MV-4-11 (cell line): ENCODE data around the gene RDH5.
"Not testable (repeated sequence)": the region's sequence is repeated elsewhere in the genome, so short reads cannot be mapped to it uniquely, and the experiment has no call there.

ENCODE experiments used
- DNase-seq: peaks from one replicate; lab custom pipeline; 2025; lab: John Stamatoyannopoulos, UW

Gene RDH5

DNA sequence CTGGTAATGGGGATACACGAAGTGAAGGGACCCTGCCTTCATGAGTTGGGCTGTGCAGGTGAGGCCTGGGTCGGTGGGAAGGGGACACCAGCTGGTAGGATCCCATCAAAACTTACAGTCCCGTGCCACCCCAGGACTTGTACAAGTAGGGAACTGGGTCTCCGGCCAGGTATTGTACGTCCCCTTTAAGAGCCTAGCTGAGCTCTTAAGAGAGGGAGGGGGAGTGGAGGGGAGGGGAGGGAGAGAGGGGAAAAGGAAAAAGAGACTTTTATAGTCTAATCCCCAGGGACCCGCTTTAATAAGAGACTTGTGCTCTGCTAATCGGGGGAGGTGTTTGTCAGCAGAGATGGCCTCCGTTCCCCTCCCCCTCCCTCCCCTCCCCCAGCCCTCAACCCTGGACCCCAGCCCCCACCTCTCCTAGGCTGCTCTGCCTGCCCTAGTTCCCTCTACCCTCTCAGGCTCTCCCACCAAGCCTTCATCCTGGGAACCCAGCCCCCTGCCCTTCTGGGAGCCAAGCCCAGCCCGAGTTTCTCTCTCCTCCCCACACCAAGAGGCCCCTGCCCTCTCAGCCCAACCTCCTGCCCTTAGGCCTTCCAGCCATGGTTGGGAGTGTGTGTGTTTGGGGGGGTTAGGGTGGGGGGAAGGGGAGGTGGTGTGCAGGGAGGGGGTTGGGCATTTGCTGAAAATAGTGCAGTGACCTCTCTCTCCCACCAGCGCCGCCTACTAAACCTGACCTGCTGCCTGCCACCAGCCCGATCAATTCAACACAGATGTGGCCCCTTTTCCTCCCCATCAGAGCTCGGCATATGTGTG, 25.4 kb downstream of the RDH5 start:
- no peak for DNase-seq

DNA sequence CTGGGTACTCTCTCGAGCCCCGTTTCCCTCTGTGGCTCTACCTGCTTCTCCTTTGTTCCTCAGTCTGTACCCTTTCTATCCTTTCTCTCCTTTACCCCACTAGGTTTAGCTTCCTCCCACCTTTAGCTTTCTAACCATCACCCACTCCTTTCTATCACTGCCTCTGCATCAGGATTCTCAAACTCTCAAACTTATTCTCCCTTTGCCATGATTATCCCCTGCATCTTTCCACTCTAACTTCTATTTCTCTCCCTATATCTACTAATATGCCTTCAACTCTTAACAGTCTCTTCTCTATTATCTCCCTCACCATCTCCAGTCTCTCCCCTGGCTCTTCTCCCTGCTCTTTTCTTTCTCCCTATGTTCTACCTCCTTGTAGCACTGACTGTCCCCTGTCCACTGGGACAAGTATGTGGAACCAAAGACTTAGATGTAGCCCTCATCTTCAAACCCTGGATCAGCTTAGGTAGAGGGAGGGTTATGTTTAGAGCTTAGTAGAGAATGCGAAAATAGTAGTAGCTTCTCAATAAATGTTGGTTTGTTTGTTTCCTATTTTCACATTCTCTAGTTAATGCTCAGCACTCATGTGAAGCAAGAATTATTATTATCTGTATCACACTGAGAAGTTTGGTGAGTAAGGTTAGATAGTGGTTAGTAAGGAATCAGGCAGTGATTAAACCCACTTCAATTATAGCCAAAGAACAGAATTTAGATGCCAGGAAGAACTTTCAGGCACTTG, 26.1 kb downstream of the RDH5 start:
- DNase-seq = no peak

- DNase-seq = no peak
Observed at GRCh38 chr12:55746913-55747231, 26.7 kb downstream of the RDH5 start.

GRCh38 chr12:55748230-55748993, 28.2 kb downstream of the RDH5 start:
- DNase-seq = no peak

- DNase-seq = no peak
Observed at GRCh38 chr12:55755246-55755645, 35.1 kb downstream of the RDH5 start.

DNA sequence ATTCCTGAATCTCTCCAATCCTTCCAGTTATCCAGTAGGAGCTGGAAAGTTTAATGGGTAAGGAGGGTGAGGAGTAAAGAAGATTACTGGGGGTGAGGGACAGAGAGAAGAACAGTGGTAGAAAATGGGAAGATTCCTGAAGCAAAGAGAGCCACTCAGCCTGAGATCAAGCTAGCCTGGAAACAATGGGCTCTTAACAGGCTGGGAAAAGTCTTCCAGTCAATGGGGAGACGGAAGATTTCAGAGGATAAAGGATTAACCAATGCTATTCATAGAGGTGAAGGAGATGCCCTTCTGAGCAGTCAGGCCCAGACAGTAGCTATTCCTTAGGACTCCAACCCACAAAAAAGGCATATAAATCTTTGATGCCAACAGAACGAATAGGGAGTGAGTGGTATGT, 37.5 kb downstream of the RDH5 start:
- no peak for DNase-seq

GRCh38 chr12:55758575-55758974, 38.4 kb downstream of the RDH5 start:
- DNase-seq = not testable (repeated sequence)

DNA sequence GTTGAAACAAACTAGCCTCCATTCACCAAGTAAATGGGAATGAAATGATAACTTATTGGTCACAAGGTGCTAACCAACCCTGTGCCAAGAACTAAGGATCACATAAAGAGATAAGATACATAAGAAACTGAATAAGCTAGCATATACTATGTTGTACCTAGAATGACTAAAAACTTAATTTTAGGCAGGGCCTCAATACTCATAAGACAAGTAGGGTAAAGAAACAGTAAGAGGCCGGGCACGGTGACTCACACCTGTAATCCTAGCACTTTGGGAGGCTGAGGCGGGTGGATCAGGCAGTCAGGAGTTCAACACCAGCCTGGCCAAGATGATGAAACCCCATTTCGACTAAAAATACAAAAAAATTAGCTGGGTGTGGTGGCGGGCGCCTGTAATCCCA, 40.5 kb downstream of the RDH5 start:
- no peak for DNase-seq

DNA sequence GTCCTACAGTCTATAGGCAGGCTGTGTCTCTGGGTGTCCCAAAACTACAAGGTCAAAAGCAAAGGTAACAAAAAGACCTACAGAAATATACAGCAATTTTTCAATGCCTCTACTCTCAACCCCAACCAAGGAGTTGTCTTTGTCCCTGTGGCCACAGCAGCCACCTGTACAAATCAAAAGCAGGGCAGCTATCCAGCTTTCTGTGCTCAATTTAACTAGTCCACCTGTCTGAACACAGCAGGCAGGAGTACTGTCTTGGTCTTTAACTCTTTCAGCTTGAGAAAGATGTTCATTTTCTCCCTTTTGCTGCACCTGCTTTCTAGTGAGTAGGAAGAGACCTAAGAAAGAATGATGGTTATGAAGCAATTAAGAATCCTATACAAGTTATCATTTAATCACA, 42.5 kb downstream of the RDH5 start:
- DNase-seq = no peak

DNA sequence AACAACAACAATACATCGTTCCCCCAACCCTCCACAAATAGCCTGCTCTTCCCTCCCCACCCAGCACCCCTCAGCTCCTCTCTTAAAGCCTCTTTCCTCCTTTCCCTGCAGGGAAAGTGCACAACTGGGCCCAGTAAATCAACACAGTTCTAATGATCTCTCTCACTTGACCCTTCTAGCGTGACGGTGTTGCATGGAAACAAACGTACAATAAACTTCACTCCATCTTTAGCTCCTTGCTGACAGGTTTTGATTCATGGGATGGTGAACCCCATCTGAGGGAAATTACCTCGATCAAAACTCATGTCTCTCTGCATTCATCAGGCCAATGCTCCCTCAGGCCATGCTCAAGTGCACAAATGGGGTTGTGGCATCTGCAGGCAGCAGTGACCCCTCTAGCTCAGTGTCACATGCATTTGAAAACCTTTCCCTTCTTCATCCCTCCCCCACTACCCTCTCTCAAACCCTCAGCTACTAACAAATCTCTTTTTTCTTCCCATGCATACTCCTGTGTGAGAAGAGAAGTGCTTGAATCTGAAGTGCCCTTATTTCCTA, 45.6 kb downstream of the RDH5 start:
- DNase-seq = no peak

DNA sequence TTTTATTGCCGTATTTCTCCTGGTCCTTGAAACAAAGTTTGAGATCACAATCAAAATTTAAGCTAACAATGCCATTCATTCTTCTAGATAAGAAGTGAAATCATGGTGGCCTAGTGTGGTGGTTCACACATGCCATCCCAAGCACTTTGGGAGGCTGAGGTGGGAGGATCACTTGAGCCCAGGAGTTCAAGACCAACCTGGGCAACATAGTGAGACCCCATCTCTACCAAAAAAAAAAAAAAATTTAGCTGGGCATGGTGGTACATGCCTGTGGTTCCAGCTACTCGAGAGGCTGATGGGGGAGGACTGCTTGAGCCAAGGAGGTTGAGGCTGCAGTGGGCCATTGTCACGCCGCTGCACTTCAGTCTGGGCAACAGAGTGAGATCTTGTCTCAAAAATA, 47.0 kb downstream of the RDH5 start:
- DNase-seq = no peak

DNA sequence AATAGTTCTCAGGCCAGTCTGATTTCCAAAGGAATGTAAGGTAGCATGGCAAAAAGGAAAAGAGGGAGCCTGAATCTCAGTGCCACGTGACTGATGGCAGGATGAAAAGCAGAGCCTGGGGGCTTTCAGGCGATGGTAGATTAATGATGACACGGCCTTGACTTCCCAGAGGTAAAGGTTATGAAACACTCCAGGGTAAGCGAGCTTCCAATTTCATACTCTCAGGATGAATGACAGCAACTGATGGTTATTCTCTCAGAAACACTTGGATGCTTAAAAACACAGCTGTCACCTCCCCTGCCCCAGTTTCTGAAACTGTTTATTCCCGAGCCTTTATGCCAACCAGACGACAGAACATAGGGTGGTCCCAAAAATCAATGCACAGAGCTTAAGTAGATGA, 51.5 kb downstream of the RDH5 start:
- DNase-seq = no peak
